ENCODE data around the gene DPT.

DPT gene

DNA sequence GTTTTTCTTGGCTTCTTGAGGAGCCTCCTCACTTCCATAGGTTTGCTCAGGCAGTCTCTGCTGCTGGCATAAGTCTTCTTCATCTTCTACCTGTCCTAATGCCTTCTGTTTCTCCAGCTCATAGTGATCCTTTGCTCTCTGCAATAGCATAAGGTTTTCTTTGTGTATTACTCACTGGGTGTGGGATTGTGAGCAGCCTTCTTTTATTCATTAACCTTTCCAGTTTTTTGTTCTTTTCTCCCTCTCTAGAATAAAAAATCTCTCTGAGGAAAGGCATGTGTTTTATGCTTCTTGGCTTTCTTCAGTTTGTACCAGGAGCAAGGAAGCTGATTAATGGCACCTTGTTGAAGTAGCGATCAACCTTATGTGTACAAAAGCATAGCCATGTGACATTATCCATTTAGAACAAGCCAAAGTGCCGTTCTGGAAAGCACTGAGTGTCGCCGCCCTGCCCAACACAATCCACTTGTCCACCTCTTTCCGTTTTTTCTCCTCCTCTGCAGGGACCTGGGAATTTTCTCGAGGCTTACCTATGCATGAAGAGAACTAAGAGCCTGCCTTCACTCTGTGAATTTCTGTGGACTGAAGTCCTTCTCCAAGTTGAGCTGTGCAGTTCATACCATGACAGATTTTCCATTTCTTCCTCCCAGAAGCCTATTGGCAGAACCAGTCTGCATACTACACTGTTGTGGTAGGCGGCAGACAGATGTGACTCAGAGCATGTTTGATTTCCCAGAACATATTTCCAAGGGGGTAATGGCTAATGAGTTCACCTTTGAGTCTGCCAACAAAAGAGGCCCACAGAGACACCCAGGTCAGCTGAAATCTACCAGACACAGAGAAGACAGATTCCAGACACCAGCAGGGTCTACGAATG is 39.0 kb downstream of the DPT start:
- TF ChIP-seq, protein P1, sequence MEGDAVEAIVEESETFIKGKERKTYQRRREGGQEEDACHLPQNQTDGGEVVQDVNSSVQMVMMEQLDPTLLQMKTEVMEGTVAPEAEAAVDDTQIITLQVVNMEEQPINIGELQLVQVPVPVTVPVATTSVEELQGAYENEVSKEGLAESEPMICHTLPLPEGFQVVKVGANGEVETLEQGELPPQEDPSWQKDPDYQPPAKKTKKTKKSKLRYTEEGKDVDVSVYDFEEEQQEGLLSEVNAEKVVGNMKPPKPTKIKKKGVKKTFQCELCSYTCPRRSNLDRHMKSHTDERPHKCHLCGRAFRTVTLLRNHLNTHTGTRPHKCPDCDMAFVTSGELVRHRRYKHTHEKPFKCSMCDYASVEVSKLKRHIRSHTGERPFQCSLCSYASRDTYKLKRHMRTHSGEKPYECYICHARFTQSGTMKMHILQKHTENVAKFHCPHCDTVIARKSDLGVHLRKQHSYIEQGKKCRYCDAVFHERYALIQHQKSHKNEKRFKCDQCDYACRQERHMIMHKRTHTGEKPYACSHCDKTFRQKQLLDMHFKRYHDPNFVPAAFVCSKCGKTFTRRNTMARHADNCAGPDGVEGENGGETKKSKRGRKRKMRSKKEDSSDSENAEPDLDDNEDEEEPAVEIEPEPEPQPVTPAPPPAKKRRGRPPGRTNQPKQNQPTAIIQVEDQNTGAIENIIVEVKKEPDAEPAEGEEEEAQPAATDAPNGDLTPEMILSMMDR (IDR thresholded peaks at IDR 0.05; ENCODE audit: low read depth, low read length) = no peak
- no peak overlapping the region for H3K4me3 ChIP-seq (ENCODE audit: low read depth, low read length)

GRCh38 chr1:168689327-168689657 is 39.7 kb downstream of the DPT start:
- no peak overlapping the region for H3K4me3 ChIP-seq (ENCODE audit: low read depth, low read length)

GRCh38 chr1:168688644-168689326 is 40.2 kb downstream of the DPT start:
- TF ChIP-seq, protein P1 (IDR thresholded peaks at IDR 0.05; ENCODE audit: low read depth, low read length) = no peak

More at GRCh38 chr1:168689327-168689657, 39.7 kb downstream of the DPT start:
- TF ChIP-seq, protein P1 (IDR thresholded peaks at IDR 0.05; ENCODE audit: low read depth, low read length) = no peak

DNA sequence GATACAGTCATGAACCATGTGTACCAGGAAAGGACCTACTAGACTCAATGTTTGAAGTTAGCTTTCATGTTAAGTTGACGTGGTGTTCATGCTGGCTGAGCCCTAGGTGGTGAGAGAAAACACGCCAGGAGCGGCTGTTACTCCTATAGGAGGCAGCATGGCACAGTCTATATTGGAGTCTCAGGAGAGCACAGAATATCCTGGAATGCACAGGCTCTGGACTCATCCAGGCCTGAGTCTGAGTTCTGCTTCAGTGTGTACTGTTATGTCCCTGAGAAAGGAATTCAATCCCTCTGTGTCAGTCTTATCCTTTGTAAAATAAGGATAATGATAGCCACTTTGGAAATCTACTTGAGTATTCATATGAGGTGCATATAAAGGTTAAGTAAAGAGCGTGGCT is 41.2 kb downstream of the DPT start:
- no peak overlapping the region for H3K4me3 ChIP-seq (ENCODE audit: low read depth, low read length)
- TF ChIP-seq, protein P1 (IDR thresholded peaks at IDR 0.05; ENCODE audit: low read depth, low read length) = no peak

More at GRCh38 chr1:168688644-168689326, 40.2 kb downstream of the DPT start:
- no peak overlapping the region for H3K4me3 ChIP-seq (ENCODE audit: low read depth, low read length)

DNA sequence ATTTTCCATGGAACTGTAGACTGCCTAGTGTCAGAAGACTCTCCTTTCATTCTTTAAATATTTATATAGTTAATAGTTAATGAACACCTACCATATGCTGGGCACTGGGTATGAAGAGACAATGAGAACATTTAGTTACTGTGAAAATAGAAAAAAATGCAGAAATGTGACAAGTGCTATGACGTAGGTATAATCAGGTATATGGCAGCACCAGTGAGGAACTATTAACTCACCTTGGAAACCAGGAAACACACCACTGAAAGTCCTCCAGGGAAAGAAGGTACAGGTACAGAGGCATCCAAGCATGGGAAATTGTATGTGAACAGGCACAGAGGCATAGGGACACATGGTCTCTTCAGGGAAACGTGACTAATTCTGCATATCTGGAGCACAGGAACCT is 42.3 kb downstream of the DPT start:
- TF ChIP-seq, protein P1 (IDR thresholded peaks at IDR 0.05; ENCODE audit: low read depth, low read length) = no peak

DNA sequence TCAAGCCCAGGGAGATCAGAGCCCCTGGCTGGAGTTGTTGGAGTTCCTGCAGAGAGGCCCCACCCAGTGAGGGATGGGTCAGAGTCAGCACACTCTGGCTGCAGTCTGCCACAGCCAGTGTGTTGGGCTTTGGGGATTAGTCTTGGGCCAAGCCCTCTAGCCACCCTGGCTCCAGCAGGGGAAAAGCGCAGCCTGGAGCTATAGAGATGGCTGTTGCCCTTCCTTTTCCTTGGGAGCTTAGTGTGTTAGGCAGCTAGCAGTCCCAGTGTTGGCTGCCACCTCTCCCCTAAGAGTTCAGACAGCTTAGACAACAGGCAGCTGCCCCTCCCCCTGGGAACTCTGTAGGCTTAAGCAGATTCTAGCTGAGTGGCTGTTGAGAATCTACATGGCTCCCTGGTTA is 45.1 kb downstream of the DPT start:
- TF ChIP-seq, protein P1 (IDR thresholded peaks at IDR 0.05; ENCODE audit: low read depth, low read length) = no peak
- H3K4me3 ChIP-seq (ENCODE audit: low read depth, low read length) = no peak overlapping the region

More for the DNA sequence above, 42.3 kb downstream of the DPT start:
- no peak overlapping the region for H3K4me3 ChIP-seq (ENCODE audit: low read depth, low read length)

DNA sequence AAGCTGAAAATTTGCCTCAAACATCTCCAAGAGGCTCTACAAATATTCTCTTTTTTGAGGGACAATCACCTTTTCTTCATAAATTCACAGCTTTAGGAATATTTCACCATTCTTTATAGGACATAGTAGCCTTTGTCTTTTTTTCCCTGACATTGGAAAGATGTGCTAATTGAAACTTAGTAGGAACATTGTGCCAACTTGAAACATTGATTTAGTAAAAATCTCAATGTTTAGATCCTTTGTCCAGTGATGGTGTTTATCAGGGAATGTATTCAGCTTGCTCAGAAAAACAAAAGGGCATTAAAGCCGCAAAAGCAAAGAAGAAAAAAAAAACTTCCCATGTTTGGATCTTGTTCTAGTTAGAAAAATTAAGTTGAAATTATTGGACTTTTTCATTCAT is 52.1 kb downstream of the DPT start:
- TF ChIP-seq, protein P1 (IDR thresholded peaks at IDR 0.05; ENCODE audit: low read depth, low read length) = no peak
- no peak overlapping the region for H3K4me3 ChIP-seq (ENCODE audit: low read depth, low read length)
